Small intestine (tissue), 7 donors: Measurements from ENCODE around the gene ADGRL3. TPM values are rescaled to one million over a fixed set of nuclear protein-coding genes. Genes with fewer than 3 reads are reported as not detected.

Experiments
- DNase-seq, 2 donors: peaks; one replicate each; pipeline versions ENCODE4 v3.0.0 to v3.0.0-alpha.2; 2013
- FAIRE-seq: peaks from 2 replicates; lab custom pipeline; 2012; peaks lifted over from hg19 to GRCh38; lab: Jason Lieb, UNC
- H3K27ac ChIP-seq, 3 donors: one replicate each; pipeline ENCODE4 v1.5.1; 2013; ENCODE audit warnings: low read length in 2 of 3, mild to moderate bottlenecking in 2 of 3, control low read depth in 1 of 3, inconsistent platforms in 1 of 3, low read depth in 1 of 3, moderate library complexity in 1 of 3
- H3K27me3 ChIP-seq, 3 donors: one replicate each; pipeline ENCODE4 v1.6.1; 2013; ENCODE audit warnings: low read length in 3 of 3, inconsistent platforms in 1 of 3; ENCODE audit not compliant: control insufficient read depth in 3 of 3, insufficient read depth in 3 of 3
- H3K36me3 ChIP-seq, 3 donors: one replicate each; pipeline ENCODE4 v1.6.1; 2013; ENCODE audit warnings: low read length in 3 of 3, inconsistent platforms in 1 of 3, low read depth in 1 of 3, mild to moderate bottlenecking in 1 of 3, moderate library complexity in 1 of 3; ENCODE audit not compliant: control insufficient read depth in 3 of 3, insufficient read depth in 2 of 3
- H3K4me1 ChIP-seq, 3 donors: one replicate each; pipeline ENCODE4 v1.6.1; 2013; ENCODE audit warnings: low read length in 2 of 3, inconsistent platforms in 1 of 3, low read depth in 1 of 3, mild to moderate bottlenecking in 1 of 3, moderate library complexity in 1 of 3; ENCODE audit not compliant: control insufficient read depth in 3 of 3, insufficient read depth in 2 of 3
- H3K4me3 ChIP-seq, 3 donors: one replicate each; pipeline ENCODE4 v1.5.1; 2013; ENCODE audit warnings: low read length in 3 of 3, control low read depth in 1 of 3, inconsistent platforms in 1 of 3, low read depth in 1 of 3, mild to moderate bottlenecking in 1 of 3, moderate library complexity in 1 of 3
- H3K9me3 ChIP-seq, 2 donors: one replicate each; pipeline ENCODE4 v1.6.1; 2013; ENCODE audit warnings: low read depth in 1 of 2, low read length in 1 of 2; ENCODE audit not compliant: control insufficient read depth in 2 of 2, insufficient read depth in 1 of 2
- WGBS, 3 donors: extraction: QIAGEN DNeasy Blood & Tissue Kit; methylation state at CpG; one replicate each; pipeline ENCODE4 v1.1.7; 2013; 5-methylcytosine and 5-hydroxymethylcytosine counted together
- polyA plus RNA-seq, 4 donors: library from polyadenylated mRNA; stranded (reverse) in 3 of 4; unstranded in 1 of 4; fragments of 200-250 nt in 3 of 4; fragments of 120-200 nt in 1 of 4; gene quantifications; one replicate each; pipeline versions ENCODE4 v1.2.1 to v1.2.3, GENCODE V29; 2013
- donor health status: healthy with polysubstance abuse.
- donor health status: control.
- donor health status: control.
- donor health status: Bipolar disorder and iron deficiency.
- donor health status: healthy.

Gene ADGRL3
- polyA plus RNA-seq, 4 donors, result under 0.01 to 7.9 (median 1.3) TPM

DNA sequence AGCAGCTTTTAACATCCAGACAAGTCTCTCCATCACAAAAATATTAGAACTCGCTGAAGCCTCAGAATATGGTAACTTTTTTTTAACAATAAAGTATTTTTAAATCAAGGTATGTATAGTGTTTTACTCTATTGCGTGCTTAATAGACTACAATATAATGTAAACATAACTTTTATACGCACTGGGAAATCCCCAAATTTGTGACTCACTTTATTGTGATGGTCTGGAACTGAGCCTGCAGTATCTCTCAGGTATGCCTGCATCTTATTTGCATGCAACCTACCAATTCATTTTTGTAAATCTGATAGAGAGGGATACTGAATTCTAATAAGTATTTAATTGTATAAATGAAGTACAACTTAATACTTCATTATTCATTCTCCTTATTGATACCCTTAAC is 823.5 kb downstream of the ADGRL3 start:
- no peaks in the 10 kb centered on the region for H3K27me3 ChIP-seq
- no peaks in the 10 kb centered on the region for H3K4me1 ChIP-seq
- FAIRE-seq (no peak), DNase-seq (no peak)
- H3K9me3 ChIP-seq, result no peaks in the 10 kb centered on the region
- WGBS, 3 donors, result 76 to 86% (median 77%) methylated on average over 3 of the region's 3 CpGs
- H3K4me3 ChIP-seq, result no peak overlapping the region
- no peaks in the 10 kb centered on the region for H3K36me3 ChIP-seq
- no peak overlapping the region for H3K27ac ChIP-seq

DNA sequence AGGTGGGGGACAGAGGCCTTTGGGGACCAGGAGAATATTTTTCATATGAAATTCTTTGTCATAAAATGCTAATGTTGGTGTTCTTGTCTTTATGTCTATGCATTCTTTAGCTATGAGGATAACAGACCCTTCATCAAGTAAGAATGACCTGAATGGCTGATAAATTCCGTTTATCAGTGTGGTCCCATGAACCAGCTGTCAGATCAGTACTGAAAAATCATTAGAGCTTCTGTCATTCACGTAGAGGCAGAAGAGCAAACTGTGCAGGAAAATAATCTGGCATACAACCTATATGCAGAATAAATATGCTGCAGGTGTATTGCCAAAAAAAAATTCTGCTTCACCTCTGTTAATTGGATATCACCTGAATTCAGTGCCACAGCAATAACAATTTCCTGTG is 828.6 kb downstream of the ADGRL3 start:
- Histone ChIP-seq H3K36me3 (no peaks in the 10 kb centered on the region), H3K4me1 (no peaks in the 10 kb centered on the region), H3K27me3 (no peaks in the 10 kb centered on the region), H3K4me3 (no peak overlapping the region), H3K9me3 (no peaks in the 10 kb centered on the region), H3K27ac (no peak overlapping the region)
- FAIRE-seq, result no peak
- 25 to 51% (median 30%) methylated on average over 2 of the region's 2 CpGs for WGBS, 3 donors
- no peak for DNase-seq

DNA sequence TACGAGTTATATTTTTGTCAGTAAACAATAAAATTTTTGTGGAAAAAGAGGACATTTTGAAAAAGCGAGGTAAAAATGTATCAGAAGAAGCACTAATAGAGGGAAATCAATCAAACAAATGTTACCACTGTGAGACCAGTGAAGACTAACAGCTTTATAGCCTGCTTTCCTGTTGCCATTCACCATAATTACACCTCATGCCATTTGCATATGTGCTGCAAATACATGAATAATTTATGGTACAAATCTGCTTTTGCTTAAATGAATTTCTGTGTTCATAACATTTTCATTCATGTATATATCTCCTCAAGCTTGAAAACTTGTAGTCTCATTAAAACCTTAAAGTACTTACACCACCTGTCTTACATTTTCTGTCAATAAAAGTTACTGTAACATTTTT is 830.8 kb downstream of the ADGRL3 start:
- Histone ChIP-seq H3K4me1 (no peaks in the 10 kb centered on the region), H3K27me3 (no peaks in the 10 kb centered on the region), H3K9me3 (no peaks in the 10 kb centered on the region), H3K27ac (no peak overlapping the region), H3K36me3 (no peaks in the 10 kb centered on the region), H3K4me3 (no peak overlapping the region)
- WGBS, 3 donors, result 58 to 73% (median 59%) methylated on average over 2 of the region's 2 CpGs
- DNase-seq (no peak), FAIRE-seq (no peak)

DNA sequence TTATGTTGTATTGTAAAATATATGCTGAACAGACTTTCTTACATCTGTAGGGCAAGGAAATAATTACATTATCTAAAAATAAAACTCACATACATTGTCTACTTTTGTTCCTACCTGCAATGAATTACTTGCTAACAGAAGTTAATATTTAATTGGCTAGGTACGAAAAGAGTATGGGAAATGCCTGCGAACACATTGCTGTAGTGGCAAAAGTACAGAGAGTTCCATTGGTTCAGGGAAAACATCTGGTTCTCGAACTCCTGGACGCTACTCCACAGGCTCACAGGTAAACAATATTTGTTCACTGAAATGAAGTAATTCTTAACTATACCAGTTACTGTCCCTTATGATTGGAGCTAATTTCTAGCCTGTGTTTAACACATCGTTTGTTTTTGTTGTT is 837.4 kb downstream of the ADGRL3 start:
- Histone ChIP-seq H3K27me3 (no peaks in the 10 kb centered on the region), H3K27ac (no peak overlapping the region), H3K9me3 (no peaks in the 10 kb centered on the region), H3K4me3 (no peak overlapping the region), H3K36me3 (no peaks in the 10 kb centered on the region), H3K4me1 (no peaks in the 10 kb centered on the region)
- DNase-seq, result peak in 1 of 2 donors; percentile 9
- 20 to 68% (median 41%) methylated on average over 5 of the region's 5 CpGs for WGBS, 3 donors
- no peak for FAIRE-seq

DNA sequence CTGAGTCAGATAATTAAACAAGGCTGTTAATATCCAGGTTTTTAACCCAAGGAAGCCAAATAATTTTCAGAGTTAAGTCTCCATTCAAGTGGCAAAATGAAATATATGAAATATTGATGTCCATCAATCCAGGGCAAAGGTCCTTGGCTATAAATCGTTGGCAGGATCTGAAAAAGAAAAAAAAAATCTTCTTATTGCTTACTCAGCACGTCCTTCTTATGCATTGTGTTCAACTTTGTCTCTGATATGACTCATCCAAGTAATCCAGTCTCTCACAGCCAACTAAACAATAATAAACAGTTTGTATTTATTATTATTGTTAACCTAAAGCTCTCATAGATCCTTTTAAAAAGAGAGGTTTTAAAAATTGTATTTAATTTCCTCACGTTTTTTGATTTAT is 851.2 kb downstream of the ADGRL3 start:
- WGBS, 3 donors, result 15 to 37% (median 29%) methylated on average over 3 of the region's 3 CpGs
- H3K27ac ChIP-seq, result no peak overlapping the region
- no peak for FAIRE-seq

DNA sequence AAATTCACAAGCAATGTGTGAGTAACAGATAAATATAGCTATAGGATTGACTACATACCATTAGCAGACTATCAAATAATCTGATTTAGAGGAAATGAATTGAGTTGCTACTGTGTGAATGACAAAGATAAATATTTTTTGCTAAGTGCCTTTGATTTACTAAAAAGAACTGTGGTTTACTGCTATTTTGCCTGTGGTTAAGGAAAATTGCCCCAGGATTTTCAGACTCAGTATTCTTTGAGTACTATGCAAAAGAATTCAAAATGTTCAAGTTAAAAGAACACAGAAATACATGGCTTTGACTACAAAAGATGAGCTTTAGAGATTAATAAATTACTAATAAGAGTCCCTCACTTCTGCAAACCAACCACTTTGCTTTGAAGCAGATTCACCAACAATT is 853.8 kb downstream of the ADGRL3 start:
- FAIRE-seq, result no peak

More for the DNA sequence above, 851.2 kb downstream of the ADGRL3 start:
- H3K36me3 ChIP-seq, result no peaks in the 10 kb centered on the region
- no peak overlapping the region for H3K4me3 ChIP-seq
- H3K27me3 ChIP-seq, result no peaks in the 10 kb centered on the region
- no peaks in the 10 kb centered on the region for H3K9me3 ChIP-seq
- peak in 1 of 2 donors; percentile 3 for DNase-seq
- H3K4me1 ChIP-seq, result no peaks in the 10 kb centered on the region

DNA sequence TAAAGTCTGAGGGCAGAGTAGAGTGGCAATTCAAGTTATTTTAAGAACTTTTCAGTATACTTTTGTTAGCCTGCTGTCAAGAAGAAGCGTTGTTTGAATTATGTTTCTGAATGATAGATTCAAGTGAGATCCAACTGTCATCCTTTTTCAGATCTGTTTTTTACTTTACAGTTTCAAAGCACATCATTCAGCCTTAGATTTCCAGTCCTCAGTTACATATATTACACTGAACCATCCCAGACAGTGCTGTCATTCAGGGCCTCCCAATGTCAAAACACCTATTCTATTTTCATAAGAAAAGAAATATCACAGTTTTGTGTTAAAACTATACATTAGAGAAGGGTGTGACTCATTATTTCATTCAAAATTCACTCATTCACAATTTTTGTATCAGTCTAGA is 856.9 kb downstream of the ADGRL3 start:
- H3K27me3 ChIP-seq, result no peaks in the 10 kb centered on the region
- no peaks in the 10 kb centered on the region for H3K9me3 ChIP-seq
- no peak for DNase-seq
- no peaks in the 10 kb centered on the region for H3K36me3 ChIP-seq
- no peak for FAIRE-seq
- H3K4me1 ChIP-seq, result no peaks in the 10 kb centered on the region
- no peak overlapping the region for H3K27ac ChIP-seq
- H3K4me3 ChIP-seq, result no peak overlapping the region
- 93 to 97% (median 94%) methylated on average over 1 of the region's 1 CpG for WGBS, 3 donors

More for the DNA sequence above, 853.8 kb downstream of the ADGRL3 start:
- Histone ChIP-seq H3K4me3 (no peak overlapping the region), H3K27ac (no peak overlapping the region), H3K36me3 (no peaks in the 10 kb centered on the region), H3K27me3 (no peaks in the 10 kb centered on the region), H3K4me1 (no peaks in the 10 kb centered on the region), H3K9me3 (no peaks in the 10 kb centered on the region)
- no peak for DNase-seq

DNA sequence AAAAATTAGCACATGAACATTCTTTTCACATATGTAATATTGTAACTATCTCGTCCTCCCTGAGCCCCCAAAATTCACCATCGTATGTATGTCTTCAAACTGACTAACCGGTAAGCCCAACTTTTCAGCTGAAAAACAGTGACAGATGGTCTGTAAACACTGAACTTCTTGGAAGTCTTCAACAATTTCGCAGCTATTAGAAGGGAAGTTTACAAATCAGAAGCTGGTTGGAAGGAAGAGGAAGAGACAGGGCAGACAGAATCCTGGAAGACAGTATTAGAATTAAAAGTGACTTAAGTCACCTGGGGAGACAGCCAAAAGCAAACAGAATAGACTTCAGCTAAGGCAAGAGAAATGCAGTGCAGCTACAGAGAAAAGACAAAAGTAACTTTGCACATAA is 858.4 kb downstream of the ADGRL3 start:
- Histone ChIP-seq H3K4me1 (no peaks in the 10 kb centered on the region), H3K27ac (no peak overlapping the region), H3K27me3 (no peaks in the 10 kb centered on the region), H3K4me3 (no peak overlapping the region), H3K36me3 (no peaks in the 10 kb centered on the region), H3K9me3 (no peaks in the 10 kb centered on the region)
- DNase-seq (no peak), FAIRE-seq (no peak)
- 38 to 65% (median 55%) methylated on average over 4 of the region's 4 CpGs for WGBS, 3 donors

DNA sequence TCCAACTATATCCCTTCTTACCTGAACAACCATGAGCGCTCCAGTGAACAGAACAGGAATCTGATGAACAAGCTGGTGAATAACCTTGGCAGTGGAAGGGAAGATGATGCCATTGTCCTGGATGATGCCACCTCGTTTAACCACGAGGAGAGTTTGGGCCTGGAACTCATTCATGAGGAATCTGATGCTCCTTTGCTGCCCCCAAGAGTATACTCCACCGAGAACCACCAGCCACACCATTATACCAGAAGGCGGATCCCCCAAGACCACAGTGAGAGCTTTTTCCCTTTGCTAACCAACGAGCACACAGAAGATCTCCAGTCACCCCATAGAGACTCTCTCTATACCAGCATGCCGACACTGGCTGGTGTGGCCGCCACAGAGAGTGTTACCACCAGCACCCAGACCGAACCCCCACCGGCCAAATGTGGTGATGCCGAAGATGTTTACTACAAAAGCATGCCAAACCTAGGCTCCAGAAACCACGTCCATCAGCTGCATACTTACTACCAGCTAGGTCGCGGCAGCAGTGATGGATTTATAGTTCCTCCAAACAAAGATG is 870.2 kb downstream of the ADGRL3 start:
- DNase-seq (no peak), FAIRE-seq (no peak)
- Histone ChIP-seq H3K27me3 (no peaks in the 10 kb centered on the region), H3K27ac (no peak overlapping the region), H3K4me3 (no peak overlapping the region), H3K36me3 (no peaks in the 10 kb centered on the region), H3K4me1 (no peaks in the 10 kb centered on the region), H3K9me3 (no peaks in the 10 kb centered on the region)
- WGBS, 3 donors, result 81 to 90% (median 85%) methylated on average over 14 of the region's 14 CpGs
